ENCODE measurements around the gene SLC66A2.

Gene SLC66A2

DNA sequence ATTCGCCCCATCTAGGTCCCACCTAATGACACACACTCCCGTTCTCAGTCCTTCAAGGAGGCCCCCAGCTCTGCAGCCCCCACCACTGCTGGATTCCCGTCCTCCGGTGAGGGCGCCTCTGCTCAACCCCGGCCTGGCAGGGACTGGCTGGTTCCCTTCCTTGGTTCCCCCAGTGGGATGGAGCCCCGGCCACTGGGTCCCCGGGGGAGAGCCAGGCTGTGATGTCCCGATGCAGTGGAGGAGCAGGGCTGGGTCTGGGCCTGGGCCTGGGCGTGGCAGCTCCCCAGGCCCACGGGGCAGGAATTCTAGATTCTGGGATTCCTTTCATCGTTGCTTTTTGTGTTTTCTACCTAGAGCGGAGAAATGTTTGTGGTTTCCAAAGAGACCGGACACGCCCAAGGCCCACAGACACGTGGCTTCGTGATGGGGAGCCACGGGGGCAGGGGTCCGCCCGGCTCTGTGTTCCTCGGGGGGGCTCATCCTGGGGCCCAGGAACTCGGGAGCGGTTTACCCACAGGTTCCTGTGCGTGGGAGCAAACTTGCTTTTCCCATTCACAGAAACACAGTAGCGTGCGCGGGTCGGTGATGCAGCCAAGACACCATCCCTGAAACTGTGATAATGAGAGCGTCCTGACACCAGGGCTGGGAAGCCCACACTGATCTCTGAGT is 67.0 kb downstream of the SLC66A2 start:
- H3K9me3 ChIP-seq, result no peaks in the 10 kb centered on the region
- no peak for TF ChIP-seq CTCF (IDR thresholded peaks at IDR 0.05)
- H3K36me3 ChIP-seq, result no peaks in the 10 kb centered on the region
- H3K4me1 ChIP-seq (ENCODE audit: control insufficient read depth in 1 of 2, insufficient read depth in 1 of 2, low read depth in 1 of 2, low read length in 1 of 2), result no peaks in the 10 kb centered on the region
- no peak overlapping the region for H3K4me3 ChIP-seq (ENCODE audit: low read depth in 1 of 2, low read length in 1 of 2)
- no peak overlapping the region for H3K27ac ChIP-seq
- no peaks in the 10 kb centered on the region for H3K27me3 ChIP-seq

GRCh38 chr18:79883461-79884293 is 67.8 kb downstream of the SLC66A2 start:
- no peak for TF ChIP-seq CTCF (IDR thresholded peaks at IDR 0.05)
- Histone ChIP-seq H3K27me3 (no peaks in the 10 kb centered on the region), H3K9me3 (no peaks in the 10 kb centered on the region), H3K27ac (no peak overlapping the region), H3K4me3 (ENCODE audit: low read depth in 1 of 2, low read length in 1 of 2) (no peak overlapping the region), H3K4me1 (ENCODE audit: control insufficient read depth in 1 of 2, insufficient read depth in 1 of 2, low read depth in 1 of 2, low read length in 1 of 2) (no peaks in the 10 kb centered on the region), H3K36me3 (no peaks in the 10 kb centered on the region)

DNA sequence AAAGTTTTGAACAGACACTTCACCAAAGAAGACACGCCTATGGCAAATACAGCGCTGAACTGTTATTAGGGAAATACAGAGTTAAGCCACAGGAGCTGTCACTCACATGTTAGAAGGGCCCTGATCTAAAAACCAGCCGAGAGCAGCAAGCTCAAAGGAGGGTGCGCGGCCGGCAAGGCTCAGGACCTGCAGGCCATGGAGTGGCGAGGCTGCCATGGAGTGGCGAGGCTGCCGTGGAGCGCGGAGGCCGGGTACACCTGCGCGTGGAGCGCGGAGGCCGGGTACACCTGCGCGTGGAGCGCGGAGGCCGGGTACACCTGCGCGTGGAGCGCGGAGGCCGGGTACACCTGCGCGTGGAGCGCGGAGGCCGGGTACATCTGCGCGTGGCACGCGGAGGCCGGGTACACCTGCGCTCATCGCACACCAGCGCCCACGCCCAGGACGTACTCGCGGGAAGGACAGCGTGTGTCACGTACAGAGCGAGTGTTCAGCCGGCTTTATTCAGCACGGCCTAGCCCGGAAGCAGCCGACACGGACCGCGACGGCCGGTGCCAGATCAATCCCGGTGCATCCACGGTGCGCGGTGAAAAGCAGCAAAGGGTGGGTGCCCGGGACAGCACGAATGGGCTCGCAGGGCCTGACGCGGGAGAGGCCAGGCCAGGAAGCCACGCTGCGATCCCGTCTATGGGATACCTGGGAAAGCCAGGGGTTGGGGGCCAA is 68.8 kb downstream of the SLC66A2 start:
- Histone ChIP-seq H3K27ac (no peak overlapping the region), H3K4me3 (ENCODE audit: low read depth in 1 of 2, low read length in 1 of 2) (no peak overlapping the region), H3K9me3 (no peaks in the 10 kb centered on the region), H3K36me3 (no peaks in the 10 kb centered on the region), H3K4me1 (ENCODE audit: control insufficient read depth in 1 of 2, insufficient read depth in 1 of 2, low read depth in 1 of 2, low read length in 1 of 2) (no peaks in the 10 kb centered on the region), H3K27me3 (no peaks in the 10 kb centered on the region)
- TF ChIP-seq CTCF (IDR thresholded peaks at IDR 0.05), result no peak

GRCh38 chr18:79881695-79882094 is 69.8 kb downstream of the SLC66A2 start:
- Histone ChIP-seq H3K27ac (no peak overlapping the region), H3K27me3 (no peaks in the 10 kb centered on the region), H3K4me3 (ENCODE audit: low read depth in 1 of 2, low read length in 1 of 2) (no peak overlapping the region), H3K4me1 (ENCODE audit: control insufficient read depth in 1 of 2, insufficient read depth in 1 of 2, low read depth in 1 of 2, low read length in 1 of 2) (no peaks in the 10 kb centered on the region), H3K9me3 (no peaks in the 10 kb centered on the region), H3K36me3 (no peaks in the 10 kb centered on the region)
- no peak for TF ChIP-seq CTCF (IDR thresholded peaks at IDR 0.05)

DNA sequence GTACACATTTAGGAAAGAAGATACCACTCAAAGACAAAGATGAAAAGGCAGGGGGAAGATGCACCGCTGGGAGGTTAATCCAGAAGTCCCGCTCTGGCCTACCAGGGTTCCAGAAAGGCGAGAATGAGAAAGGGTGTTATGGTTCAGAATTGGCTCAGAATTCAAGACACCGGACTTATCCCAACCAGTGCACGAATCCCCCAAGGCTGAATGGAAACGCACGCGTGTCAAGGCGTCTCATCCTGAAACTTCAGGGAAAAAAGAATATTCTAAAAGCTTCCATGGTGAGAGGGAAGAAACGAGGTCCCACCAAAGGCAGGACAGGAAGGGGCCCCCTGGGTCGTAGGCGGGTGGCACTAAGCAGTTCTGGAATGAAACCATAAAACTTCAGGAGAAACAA is 71.9 kb downstream of the SLC66A2 start:
- Histone ChIP-seq H3K27ac (no peak overlapping the region), H3K4me3 (ENCODE audit: low read depth in 1 of 2, low read length in 1 of 2) (no peak overlapping the region), H3K9me3 (no peaks in the 10 kb centered on the region), H3K4me1 (ENCODE audit: control insufficient read depth in 1 of 2, insufficient read depth in 1 of 2, low read depth in 1 of 2, low read length in 1 of 2) (no peaks in the 10 kb centered on the region), H3K36me3 (no peaks in the 10 kb centered on the region), H3K27me3 (no peaks in the 10 kb centered on the region)
- TF ChIP-seq CTCF (IDR thresholded peaks at IDR 0.05), result no peak
